Measurements from ENCODE around the gene MAP1LC3A. TPM values are rescaled to one million over a fixed set of nuclear protein-coding genes. Genes with fewer than 3 reads are reported as not detected.
"Not testable (repeated sequence)": the region's sequence is repeated elsewhere in the genome, so short reads cannot be mapped to it uniquely, and the experiment has no call there.

The MAP1LC3A gene
- total RNA-seq, 4 donors from 2014 or later, result 62.4 to 139 (median 106) TPM

- Histone ChIP-seq H3K27me3 (no peaks in the 10 kb centered on the region), H3K4me3 (peak overlapping the region; percentile 76 to 91 (median 84)), H3K4me1 (peaks cover 0 to 56% (median 13%) of the 10 kb centered on the region in 4 donors), H3K9me3 (no peaks in the 10 kb centered on the region), H3K36me3 (peaks cover 0 to 12% (median 0%) of the 10 kb centered on the region in 3 donors), H3K27ac (peak overlapping the region; percentile 95 to 98 (median 98))
- no peak for DNase-seq (ENCODE audit: low spot score in 2 of 2)
- WGBS, 2 donors, result 35 to 37% methylated on average over 19 of the region's 19 CpGs
- no peak for TF ChIP-seq EP300 (IDR thresholded peaks at IDR 0.05)
- TF ChIP-seq CTCF (IDR thresholded peaks at IDR 0.05), result no peak
Measured at GRCh38 chr20:34514897-34515483, 43.5 kb upstream of the MAP1LC3A start.

- H3K36me3 ChIP-seq, result peaks cover 0 to 12% (median 0%) of the 10 kb centered on the region in 3 donors
- WGBS, 2 donors, result 4% methylated on average over 32 to 36 of the region's 36 CpGs
- peak in 1 of 2 donors; percentile 22 for DNase-seq (ENCODE audit: low spot score in 2 of 2)
Measured at GRCh38 chr20:34515484-34516246, 42.9 kb upstream of the MAP1LC3A start.

GRCh38 chr20:34516247-34517113 lies 42.0 kb upstream of the MAP1LC3A start, which contains the start of gene DYNLRB1:
Gene DYNLRB1, plus strand, starts transcription at chr20:34516422. Its CDS starts 37 bp downstream, at chr20:34516459.
- H3K4me3 ChIP-seq, result peak within 1 kb of the TSS; percentile 76 to 91 (median 84)
- DNase-seq (ENCODE audit: low spot score in 2 of 2), result peak; percentile 93 to 96
- peaks cover 0 to 69% (median 19%) of the 10 kb centered on the region in 4 donors for H3K4me1 ChIP-seq
- 0% methylated on average over 16 to 46 of the region's 59 CpGs for WGBS, 2 donors
- H3K36me3 ChIP-seq, result peaks cover 0 to 12% (median 0%) of the 10 kb centered on the region in 3 donors
- no peaks in the 10 kb centered on the region for H3K27me3 ChIP-seq
- H3K27ac ChIP-seq, result peak within 1 kb of the TSS; percentile 95 to 98 (median 98)
- H3K9me3 ChIP-seq, result no peaks in the 10 kb centered on the region
- TF ChIP-seq CTCF (IDR thresholded peaks at IDR 0.05) (peak in 1 of 5 experiments; percentile 48), EP300 (IDR thresholded peaks at IDR 0.05) (peak in 1 of 2 donors; percentile 99), POLR2A (IDR thresholded peaks at IDR 0.05) (peak; percentile 84 to 98)

More at GRCh38 chr20:34515484-34516246, 42.9 kb upstream of the MAP1LC3A start:
- peaks cover 0 to 62% (median 14%) of the 10 kb centered on the region in 4 donors for H3K4me1 ChIP-seq
- no peaks in the 10 kb centered on the region for H3K27me3 ChIP-seq
- H3K4me3 ChIP-seq, result peak overlapping the region; percentile 76 to 91 (median 84)
- peak overlapping the region; percentile 95 to 98 (median 98) for H3K27ac ChIP-seq
- no peaks in the 10 kb centered on the region for H3K9me3 ChIP-seq
- TF ChIP-seq POLR2A (IDR thresholded peaks at IDR 0.05) (no peak), EP300 (IDR thresholded peaks at IDR 0.05) (no peak)

- Histone ChIP-seq H3K36me3 (peaks cover 0 to 12% (median 0%) of the 10 kb centered on the region in 3 donors), H3K4me1 (peaks cover 0 to 76% (median 25%) of the 10 kb centered on the region in 4 donors), H3K27ac (peak overlapping the region; percentile 95 to 98 (median 98)), H3K9me3 (no peaks in the 10 kb centered on the region), H3K27me3 (no peaks in the 10 kb centered on the region), H3K4me3 (peak overlapping the region; percentile 76 to 91 (median 84))
- no peak for DNase-seq (ENCODE audit: low spot score in 2 of 2)
- TF ChIP-seq EP300 (IDR thresholded peaks at IDR 0.05) (no peak), POLR2A (IDR thresholded peaks at IDR 0.05) (no peak), CTCF (IDR thresholded peaks at IDR 0.05) (no peak)
- WGBS, 2 donors, result 0% methylated on average over 3 of the region's 3 CpGs
Measured at GRCh38 chr20:34517114-34517505, 41.4 kb upstream of the MAP1LC3A start.

- peaks cover 0 to 83% (median 31%) of the 10 kb centered on the region in 4 donors for H3K4me1 ChIP-seq
- not testable (repeated sequence) for DNase-seq (ENCODE audit: low spot score in 2 of 2); H3K9me3 ChIP-seq; H3K4me3 ChIP-seq; H3K27me3 ChIP-seq
- WGBS, 2 donors, result 92 to 96% methylated on average over 7 of the region's 7 CpGs
- H3K36me3 ChIP-seq, result peaks cover 0 to 12% (median 0%) of the 10 kb centered on the region in 3 donors
- H3K27ac ChIP-seq, result peak overlapping the region in 2 of 4 donors; percentile 3 to 95
Measured at GRCh38 chr20:34518863-34519262, 39.7 kb upstream of the MAP1LC3A start.

- H3K27me3 ChIP-seq; H3K4me3 ChIP-seq; DNase-seq (ENCODE audit: low spot score in 2 of 2); H3K9me3 ChIP-seq: not testable (repeated sequence)
- Histone ChIP-seq H3K27ac (peak overlapping the region in 2 of 4 donors; percentile 38 to 95), H3K4me1 (peaks cover 0 to 87% (median 36%) of the 10 kb centered on the region in 4 donors), H3K36me3 (peaks cover 0 to 12% (median 0%) of the 10 kb centered on the region in 3 donors)
- 79 to 82% methylated on average over 10 of the region's 10 CpGs for WGBS, 2 donors
Measured at GRCh38 chr20:34519841-34520240, 38.7 kb upstream of the MAP1LC3A start.
